ENCODE data around the gene RANBP3.

The RANBP3 gene

GRCh38 chr19:5870986-5871394, 107.0 kb downstream of the RANBP3 start:
- TF ChIP-seq CTCF (conservative IDR thresholded peaks at IDR 0.05): no peak
- no peak overlapping the region for H3K27ac ChIP-seq

- TF ChIP-seq CTCF (conservative IDR thresholded peaks at IDR 0.05): no peak
- no peak overlapping the region for H3K27ac ChIP-seq
Measured at GRCh38 chr19:5867201-5868136, 110.5 kb downstream of the RANBP3 start.

All from VCaP (cell line).